Stimulated activated CD4-positive, alpha-beta T cell treated with anti-CD3 and anti-CD28 coated beads, Interleukin-1b, Interleukin-23, amount 100 ng/mL, for 24 hours (primary cell): ENCODE data around the gene USF1.
A peak's percentile ranks its signal among the peaks of the same experiment; 100 is the strongest.
"Not testable (repeated sequence)": the region's sequence is repeated elsewhere in the genome, so short reads cannot be mapped to it uniquely, and the experiment has no call there.

ENCODE experiments used
- DNase-seq, 4 experiments: peaks; one replicate each; pipeline ENCODE4 v3.0.0-alpha.2; 2020; ENCODE audit warnings: low read depth in 4 of 4, low spot score in 1 of 4

Gene USF1

DNA sequence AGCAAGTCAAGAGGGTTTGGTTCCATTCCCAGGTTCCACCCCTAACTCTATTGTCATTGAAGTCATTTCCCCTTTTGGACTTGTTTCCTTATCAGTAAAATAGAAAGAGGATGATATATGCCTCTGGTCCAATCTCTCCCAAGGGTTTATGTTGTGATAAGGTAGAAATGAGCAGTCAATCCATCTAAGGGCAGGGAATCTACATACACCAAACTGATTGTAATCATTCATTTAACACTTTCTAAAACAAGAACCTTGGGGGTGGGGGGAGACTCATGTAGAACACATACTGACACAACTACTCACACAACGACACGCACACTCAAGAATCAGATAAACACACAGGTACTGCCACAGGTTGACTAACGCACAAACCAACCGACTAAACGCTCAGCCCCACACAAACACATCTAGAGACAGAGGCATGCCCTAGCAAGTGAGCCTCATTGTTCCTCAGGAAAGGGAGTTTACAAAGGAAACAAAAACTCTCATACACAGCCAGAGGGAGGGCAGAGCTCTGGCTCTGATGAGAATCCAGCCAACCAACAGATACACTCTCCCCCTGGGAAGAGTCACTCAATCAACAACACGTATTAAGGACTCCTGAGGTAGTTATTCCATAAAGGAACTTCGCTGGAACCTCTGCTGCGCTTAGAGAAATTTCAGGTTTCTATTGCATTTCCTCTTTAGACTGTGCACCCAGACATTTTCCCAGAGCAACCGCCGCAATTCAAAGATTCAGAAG is 25.9 kb downstream of the USF1 start:
- DNase-seq, result no peak

DNA sequence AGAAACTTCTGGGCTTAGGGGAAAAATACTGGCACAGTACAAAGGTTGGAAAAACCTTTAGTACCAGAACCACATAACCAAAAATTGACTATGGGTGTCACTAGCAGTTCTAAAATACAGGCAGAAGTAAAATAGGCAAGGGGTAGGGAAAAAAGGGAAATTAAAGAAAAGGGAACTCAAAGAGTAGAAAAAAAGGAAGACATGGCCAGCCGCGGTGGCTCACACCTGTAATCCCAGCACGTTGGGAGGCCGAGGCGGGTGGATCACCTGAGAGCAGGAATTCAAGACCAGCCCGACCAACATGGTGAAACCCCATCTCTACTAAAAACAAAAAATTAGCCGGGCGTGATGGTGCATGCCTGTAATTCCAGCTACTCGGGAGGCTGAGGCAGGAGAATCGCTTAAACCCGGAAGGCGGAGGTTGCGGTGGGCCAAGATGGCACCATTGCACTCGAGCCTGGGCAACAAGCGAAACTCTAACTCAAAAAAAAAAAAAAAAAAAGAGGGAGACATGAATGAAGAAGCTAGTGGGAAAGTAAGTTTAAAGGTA is 26.6 kb downstream of the USF1 start:
- DNase-seq, result not testable (repeated sequence)

DNA sequence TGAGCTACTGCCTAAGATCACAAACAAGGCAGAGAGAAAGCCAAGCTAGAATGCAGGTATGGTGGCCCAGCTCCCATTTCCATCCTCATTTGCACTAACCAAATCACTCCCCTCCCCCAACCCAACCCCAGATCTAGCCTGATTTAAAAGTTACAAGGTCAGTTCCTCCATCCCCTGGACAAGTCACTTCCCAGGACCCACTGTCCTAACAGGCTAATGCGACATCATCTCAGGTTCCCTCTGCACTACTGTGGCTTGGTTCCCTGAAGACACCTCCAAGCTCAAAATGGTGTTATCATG is 27.2 kb downstream of the USF1 start:
- DNase-seq, result no peak

DNA sequence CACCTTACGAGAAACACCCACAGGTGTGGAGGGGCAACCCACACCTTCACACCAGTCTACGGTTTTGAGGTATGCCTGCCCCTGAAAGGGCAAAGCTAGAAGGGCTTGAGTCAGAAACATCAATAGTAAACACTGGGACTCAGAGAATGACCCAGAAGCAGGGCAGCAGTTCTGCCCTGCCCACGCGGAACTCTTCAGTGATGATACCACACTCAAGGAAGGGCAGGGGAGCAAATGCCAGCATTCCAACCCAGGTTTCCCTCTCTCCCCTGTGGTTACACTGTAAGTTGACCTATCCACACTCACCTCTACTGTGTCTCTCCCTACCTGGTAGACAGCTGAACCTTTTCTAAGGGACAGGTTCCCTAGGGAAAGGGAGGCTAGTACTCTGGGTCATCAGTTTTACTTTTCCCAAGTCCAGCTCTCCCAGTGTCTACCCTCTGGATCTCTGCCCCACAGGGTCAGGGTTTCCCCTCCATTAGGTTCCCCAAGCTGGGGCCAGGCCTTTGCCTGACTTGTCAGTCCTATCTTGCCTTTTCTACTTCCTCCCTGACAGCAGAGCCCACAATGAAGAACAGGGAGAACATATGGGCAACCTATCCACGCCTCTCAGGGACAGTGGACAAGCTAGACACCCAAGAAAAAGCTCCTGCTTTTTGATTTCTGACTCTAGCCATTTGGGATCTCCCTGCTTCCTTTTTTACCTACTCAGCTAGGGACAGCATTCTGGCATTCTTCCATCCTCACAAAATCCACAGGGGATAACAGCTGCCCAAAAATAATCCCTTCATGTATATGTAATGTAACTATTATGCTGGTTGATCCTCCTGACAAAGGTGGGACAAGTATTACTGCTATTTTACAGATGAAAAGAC is 27.8 kb downstream of the USF1 start:
- DNase-seq, result no peak

DNA sequence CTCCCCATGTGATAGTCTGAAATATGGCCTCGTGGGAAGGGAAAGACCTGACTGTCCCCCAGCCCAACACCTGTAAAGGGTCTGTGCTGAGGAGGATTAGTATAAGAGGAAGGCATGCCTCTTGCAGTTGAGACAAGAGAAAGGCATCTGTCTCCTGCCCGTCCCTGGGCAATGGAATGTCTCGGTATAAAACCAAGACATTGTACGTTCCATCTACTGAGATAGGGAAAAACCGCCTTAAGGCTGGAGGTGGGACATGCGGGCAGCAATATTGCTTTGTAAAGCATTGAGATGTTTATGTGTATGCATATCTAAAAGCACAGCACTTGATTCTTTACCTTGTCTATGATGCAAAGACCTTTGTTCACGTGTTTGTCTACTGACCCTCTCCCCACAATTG is 28.6 kb downstream of the USF1 start:
- not testable (repeated sequence) for DNase-seq

DNA sequence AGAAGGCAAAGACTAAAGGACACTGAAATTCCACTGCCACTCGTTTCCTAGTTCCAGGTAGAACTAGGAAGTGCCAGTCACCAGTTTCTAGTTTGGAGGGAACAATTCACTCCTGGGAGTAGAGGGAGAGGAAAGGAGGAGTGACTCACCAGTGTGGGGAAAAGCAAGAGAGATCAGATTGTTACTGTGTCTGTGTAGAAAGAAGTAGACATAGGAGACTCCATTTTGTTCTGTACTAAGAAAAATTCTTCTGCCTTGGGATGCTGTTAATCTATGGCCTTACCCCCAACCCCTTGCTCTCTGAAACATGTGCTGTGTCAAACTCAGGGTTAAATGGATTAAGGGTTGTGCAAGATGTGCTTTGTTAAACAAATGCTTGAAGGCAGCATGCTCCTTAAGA is 29.1 kb downstream of the USF1 start:
- not testable (repeated sequence) for DNase-seq

DNA sequence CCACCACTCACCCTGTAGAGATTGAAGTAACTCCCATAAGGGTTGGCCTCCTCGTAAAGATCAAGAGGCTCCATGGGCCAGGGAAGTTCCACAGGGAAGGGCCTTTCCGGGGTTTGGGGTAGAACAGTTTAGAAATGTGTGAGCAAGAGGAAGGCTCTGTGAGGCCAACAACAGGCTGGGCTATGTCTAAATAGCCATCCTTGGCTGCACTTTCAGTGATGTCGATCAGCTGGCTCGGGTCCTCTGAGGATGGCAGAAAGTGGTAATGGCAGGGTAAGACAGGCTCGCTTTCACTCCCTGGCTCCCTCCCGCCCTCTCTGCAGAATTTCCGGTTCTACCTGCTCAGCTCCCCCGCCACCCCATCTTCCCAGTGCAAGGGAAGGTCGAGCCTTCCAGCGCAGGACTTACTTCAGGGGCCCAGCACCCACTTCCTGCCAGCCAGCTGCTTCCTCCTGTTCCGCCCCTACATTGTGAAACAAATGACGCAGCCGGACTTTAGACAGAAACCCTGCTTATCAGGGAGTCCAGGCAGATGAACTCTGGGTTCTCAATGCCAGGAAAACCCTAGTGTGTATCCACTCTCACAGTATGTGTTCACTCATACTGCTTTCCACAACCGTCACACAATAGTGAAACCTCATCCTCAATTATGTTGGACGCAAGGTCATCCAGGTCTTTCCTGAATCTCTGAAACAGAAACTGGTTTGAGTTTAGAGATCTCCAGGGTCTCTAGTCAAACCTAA is 32.1 kb downstream of the USF1 start:
- DNase-seq, result peak in 3 of 4 experiments; percentile 23 to 52 (median 28)

DNA sequence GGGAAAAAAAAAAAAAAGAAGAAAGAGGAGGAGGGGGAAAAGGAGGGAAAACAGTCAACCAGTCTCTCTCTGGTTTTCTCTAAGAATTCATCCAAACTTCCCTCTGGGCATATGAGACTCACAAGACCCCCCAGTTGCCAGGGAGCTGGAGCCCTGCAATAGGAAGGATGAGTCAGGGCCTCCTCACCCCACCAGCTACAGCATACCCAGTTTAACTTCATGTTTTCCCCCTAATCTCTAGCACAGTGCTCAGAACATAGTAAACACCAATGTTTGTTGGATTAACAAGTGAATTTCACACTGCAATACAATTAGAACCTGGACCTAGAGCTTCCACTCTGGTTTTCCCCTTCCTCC is 32.7 kb downstream of the USF1 start:
- no peak for DNase-seq

DNA sequence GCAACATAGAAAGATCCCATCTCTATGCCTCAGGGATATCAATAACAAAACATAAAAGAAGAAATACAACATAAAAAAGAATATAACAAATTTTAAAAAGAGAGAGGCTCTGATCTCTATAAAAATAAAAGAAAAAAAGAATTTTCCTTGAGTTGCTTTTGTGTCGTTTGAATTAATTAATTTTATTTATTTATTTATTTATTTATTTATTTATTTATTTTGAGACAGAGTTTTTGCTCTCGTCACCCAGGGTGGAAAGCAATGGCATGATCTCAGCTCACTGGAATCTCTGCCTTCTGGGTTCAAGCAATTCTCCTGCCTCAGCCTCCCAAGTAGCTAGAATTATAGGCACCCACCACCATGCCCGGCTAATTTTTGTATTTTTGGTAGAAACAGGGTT is 33.4 kb downstream of the USF1 start:
- no peak for DNase-seq

DNA sequence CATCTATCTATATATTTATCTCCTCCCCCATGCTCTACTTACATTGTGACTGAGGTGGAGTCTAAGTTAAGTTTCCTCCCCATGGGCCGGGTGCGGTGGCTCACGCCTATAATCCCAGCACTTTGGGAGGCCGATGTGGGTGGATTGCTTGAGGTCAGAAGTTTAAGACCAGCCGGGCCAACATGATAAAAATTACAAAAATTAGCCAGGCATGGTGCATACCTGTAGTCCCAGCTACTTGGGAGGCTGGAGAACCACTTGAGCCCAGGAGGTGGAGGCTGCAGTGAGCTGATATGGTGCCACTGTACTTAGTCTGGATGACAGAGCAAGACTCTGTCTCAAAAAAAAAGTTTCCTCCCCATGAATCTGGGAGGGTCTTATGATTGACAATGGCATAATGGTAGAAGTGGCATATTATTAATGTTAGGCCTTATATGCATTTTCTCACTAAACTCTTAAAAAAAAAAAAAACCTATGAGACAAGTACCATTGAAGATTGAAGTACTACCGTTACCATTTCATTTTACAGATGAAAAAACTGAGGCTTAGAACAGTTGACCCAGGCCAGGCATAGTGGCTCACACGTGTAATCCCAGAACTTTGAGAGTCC is 36.1 kb downstream of the USF1 start:
- DNase-seq, result no peak

DNA sequence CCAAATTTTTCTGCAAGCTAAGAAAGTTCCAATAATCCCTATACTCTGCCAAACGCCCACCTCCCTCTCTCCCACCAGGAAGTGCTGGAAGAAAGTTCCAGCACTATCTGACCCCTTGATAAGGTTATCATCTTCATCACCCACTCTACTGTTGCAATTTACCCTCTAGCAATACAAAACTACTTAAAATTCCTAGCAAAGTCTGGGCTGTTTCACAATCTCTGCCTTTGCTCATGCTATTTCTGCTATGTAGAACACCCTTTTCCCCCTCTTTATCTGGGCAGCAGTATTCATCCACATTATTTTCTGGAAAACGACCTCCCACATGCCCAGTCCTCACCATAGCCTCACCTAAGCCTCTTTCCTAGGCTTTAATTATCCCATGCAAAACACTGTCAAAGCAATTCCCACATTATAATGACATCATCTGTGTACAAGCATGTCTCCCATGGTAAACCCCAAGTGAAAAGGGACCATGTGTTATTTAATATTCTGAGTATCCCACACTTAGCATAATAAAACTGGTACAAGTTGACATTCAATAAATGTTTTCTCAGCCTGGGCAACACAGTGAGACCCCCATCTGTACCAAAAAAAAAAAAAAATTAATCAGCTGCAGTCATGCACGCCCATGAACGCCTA is 36.8 kb downstream of the USF1 start:
- no peak for DNase-seq

DNA sequence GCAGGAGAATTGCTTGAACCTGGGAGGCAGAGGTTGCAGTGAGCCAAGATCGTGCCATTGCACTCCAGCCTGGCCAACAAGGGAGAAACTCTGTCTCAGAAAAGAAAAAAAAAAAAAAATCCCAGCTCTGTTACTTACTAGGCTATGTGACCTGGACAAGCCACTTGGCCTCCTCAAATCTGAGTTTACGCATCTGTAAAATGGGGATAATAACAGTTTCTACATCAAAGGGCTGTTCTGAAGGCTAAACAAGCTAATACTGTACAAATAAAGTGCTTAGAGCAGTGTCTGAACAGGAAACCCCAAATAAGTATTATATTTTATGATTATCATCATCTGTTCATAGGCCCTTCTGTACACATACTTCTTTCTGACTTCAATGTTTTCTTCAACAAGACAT is 38.4 kb downstream of the USF1 start:
- DNase-seq, result no peak

DNA sequence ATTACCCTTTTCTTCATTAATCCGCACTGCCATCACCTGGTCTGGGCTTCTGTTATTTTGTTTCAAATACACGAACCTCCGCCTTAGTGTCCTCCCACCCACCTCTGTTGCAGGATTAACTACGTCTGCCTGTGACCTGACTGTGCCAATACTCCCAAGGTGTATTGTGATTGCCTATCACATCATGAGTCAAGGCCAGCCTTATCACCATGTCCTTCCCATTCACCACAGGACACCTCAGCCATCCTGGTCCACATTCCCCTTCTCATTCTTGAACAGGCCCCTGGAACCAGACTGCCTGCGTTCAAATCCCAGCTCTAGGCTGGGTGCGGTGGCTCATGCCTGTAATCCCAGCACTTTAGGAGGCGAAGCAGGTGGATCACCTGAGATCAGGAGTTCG is 39.2 kb downstream of the USF1 start:
- no peak for DNase-seq

DNA sequence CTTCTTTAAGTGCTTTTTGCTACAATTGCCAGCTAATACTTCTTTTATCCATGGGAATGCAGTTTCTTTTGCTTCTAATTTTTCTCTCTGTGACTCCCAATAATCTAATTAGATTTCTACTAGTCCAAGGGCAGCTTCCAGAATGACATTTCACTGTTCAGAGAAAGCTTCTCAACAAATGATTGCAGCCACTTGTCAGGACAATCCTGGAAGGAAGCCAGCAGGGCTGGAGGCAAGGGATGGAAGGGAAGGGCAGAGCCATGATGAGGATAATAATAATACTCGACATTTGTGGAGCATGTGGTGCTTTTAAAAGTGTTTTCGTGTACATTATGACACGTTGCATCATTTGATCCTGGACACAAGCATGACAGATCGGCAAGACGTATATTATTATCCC is 44.3 kb downstream of the USF1 start:
- DNase-seq, result no peak

DNA sequence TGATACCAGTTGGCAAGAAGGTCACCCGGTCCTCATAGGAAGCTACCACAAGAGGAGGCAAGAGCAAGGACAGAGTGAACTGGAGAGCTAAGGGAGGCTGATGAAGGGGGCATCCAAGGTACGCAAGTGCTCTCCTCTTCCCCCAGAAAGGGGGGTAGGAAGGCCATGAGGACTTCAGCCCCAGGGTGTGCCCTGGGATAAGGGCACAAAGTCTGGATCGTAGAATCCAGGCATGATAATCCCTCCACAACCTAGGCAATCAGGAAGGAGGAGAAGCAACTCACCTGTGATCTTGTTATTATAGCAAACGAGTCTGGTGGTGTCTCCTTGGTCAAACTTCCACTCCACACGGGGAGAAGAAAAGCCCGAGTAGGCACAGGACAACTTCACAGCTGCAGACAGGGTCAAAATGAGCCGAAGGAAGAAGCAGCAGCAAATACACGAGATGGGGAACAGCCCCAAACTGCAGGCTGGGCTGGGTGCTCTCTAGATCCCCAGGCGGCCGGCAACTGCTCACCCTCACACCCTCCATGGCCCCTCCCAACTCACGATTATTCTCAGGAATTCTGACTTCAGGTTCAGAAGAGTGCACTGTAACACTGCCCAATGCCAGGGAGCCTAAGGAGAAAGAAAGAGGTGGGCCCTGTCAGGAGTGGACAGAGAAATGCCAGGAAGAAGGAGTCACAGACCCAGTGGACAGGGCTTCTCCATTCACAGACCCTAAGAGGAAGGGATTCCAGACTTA is 44.9 kb downstream of the USF1 start:
- DNase-seq, result no peak

DNA sequence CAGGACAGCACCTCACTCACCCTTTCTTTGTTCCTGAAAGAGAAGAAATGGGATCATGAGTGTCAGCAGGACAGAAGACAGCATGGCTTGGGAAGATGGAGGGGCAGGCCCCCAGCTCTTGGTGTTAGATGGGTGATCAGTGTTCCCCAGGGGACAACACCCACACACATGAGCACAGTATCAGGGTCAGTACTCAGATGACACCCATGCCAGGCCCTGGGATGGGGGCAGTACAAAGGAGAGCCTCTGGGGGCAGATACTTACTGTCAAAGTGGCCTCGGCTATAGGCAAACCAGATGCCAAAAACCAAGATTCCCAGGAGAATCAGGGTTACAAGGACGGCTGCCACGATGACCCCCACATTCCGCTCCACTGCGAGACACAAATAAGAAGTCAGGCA is 46.4 kb downstream of the USF1 start:
- DNase-seq, result no peak

DNA sequence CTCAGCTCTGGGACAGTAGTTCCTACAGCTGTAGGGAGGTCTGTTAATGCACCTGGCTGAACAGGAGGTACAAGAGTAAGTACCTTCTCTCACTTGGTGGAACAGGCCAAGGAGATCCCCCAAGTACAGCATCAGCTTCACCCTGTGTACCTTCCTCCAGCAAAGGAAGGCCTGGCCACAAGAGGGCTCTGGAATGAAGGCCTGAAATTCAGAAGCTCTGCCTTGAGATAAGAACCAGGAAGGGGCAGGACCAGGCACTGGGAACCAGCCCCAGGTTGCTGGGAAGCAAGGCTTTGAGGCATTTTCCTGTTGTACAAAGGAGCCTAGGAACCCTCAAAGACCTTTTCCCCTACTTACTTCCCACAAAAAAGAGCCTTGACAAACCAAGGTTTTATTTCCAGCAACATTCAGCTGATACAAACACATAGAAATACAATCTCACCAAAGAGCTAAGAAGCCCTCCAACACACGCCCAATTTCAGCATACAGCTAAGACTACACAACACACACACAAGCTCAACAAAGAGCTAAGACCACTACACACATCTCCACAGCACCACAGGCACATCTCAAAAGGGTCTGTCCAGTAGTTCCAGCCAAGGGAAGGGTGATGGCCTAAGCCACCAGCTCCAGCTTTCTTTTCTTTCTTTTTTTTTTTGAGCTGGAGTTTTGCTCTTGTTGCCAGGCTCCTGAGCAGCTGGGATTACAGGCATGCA is 48.3 kb downstream of the USF1 start:
- peak in 1 of 4 experiments; percentile 25 for DNase-seq

DNA sequence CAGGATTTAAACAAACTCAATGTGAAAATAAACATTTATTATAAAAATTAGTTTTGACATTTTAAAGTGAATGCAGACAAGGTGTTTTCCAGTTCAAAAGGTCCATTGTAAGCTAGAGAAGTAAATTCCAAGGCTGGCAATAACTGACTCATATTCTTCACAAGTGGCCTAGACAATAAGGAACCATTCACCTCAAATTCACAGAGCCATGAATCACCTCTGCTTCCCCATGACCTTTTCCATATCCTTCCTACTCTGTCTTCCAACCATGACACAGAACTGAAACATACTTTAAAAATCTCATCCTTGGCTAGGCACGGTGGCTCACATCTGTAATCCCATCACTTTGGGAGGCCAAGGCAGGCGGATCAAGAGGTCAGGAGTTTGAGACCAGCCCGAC is 49.6 kb downstream of the USF1 start:
- DNase-seq, result no peak

DNA sequence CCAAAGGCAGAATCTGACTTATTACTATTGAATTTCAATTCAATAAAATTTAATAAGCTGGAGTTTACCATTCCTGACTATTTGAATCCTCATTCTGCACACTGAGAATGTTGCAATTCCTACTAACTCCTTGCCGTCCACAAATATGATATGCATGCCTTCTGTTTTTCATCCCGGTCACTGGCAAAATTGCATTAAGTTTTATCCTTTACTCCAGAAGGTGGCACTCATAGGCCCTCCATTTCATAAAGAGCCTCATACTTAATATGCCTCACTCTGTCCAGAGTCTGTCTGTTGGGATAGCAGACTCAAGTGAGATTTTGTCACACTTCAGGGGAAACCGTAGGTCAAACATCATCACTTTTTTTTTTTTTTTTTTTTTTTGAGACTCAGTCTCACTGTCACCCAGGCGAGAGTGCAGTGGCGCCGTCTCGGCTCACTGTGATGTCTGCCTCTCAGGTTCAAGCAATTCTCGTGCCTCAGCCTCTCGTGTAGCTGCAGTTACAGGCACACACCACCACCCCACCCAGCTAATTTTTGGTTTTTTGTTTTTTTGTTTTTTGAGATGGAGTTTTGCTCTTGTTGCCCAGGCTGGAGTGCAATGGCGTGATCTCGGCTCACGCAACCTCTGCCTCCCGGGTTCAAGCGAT is 52.1 kb downstream of the USF1 start:
- DNase-seq, result no peak
